Aorta (tissue), 5 donors: ENCODE measurements around the gene TAS2R41. TPM values are rescaled to one million over a fixed set of nuclear protein-coding genes. Genes with fewer than 3 reads are reported as not detected.
"Not testable (repeated sequence)": the region's sequence is repeated elsewhere in the genome, so short reads cannot be mapped to it uniquely, and the experiment has no call there.

Source experiments
- ATAC-seq: fragments of 200-7000 bp; cut with Tn5 transposase; one replicate; pipeline ENCODE4 v1.9.1; 2022; ENCODE audit warnings: moderate library complexity; ENCODE audit not compliant: low FRiP score
- DNase-seq, 2 donors: peaks; one replicate each; pipeline ENCODE4 v3.0.0-alpha.2; 2020
- H3K27ac ChIP-seq, 2 donors: one replicate each; pipeline ENCODE4 v1.5.1; 2013; ENCODE audit warnings: low read length in 2 of 2, mild to moderate bottlenecking in 2 of 2, moderate library complexity in 2 of 2, control low read depth in 1 of 2, inconsistent platforms in 1 of 2, low read depth in 1 of 2
- H3K27me3 ChIP-seq, 2 donors: one replicate each; pipeline ENCODE4 v1.6.1; 2013; ENCODE audit warnings: control low read depth in 1 of 2, low read length in 1 of 2, mild to moderate bottlenecking in 1 of 2, moderate library complexity in 1 of 2; ENCODE audit not compliant: insufficient read depth in 2 of 2, control insufficient read depth in 1 of 2
- H3K36me3 ChIP-seq, 2 donors: one replicate each; pipeline ENCODE4 v1.6.1; 2013; ENCODE audit warnings: control low read depth in 1 of 2, low read length in 1 of 2, mild to moderate bottlenecking in 1 of 2; ENCODE audit not compliant: insufficient read depth in 2 of 2, control insufficient read depth in 1 of 2
- H3K4me1 ChIP-seq, 2 donors: one replicate each; pipeline ENCODE4 v1.6.1; 2013; ENCODE audit warnings: low read length in 2 of 2, control low read depth in 1 of 2, mild to moderate bottlenecking in 1 of 2, moderate library complexity in 1 of 2; ENCODE audit not compliant: insufficient read depth in 2 of 2, control insufficient read depth in 1 of 2
- H3K4me3 ChIP-seq, 2 donors: one replicate each; pipeline ENCODE4 v1.5.1; 2013; ENCODE audit warnings: low read length in 2 of 2, control low read depth in 1 of 2, mild to moderate bottlenecking in 1 of 2
- H3K9me3 ChIP-seq: one replicate; pipeline ENCODE4 v1.6.1; 2013; ENCODE audit warnings: mild to moderate bottlenecking, low read length; ENCODE audit not compliant: control insufficient read depth
- WGBS, 2 donors: extraction: QIAGEN DNeasy Blood & Tissue Kit; methylation state at CpG; one replicate each; pipeline ENCODE4 v1.1.7; 2013; 5-methylcytosine and 5-hydroxymethylcytosine counted together
- intact Hi-C, 2 donors: fragments of 100-400 bp; cut with DNase I; formaldehyde crosslinking; loops; one replicate each; pipeline versions ENCODE4 v1.14.2 to v1.15.0; 2022
- polyA plus RNA-seq, 2 donors: library from polyadenylated mRNA; stranded (reverse); fragments of 200-250 nt; gene quantifications; one replicate each; pipeline ENCODE4 v1.2.3, GENCODE V29; 2013
- total RNA-seq, 2 donors: library from RNA; stranded (reverse); fragmentation: NEBNext Ultra II Directional; extraction: Animal tissue kit (Norgen Biotek cat#: 25700); gene quantifications; one replicate each; pipeline ENCODE4 v1.2.1, GENCODE V29; 2021
- donor health status: healthy with polysubstance abuse.
- donor health status: Bipolar disorder and iron deficiency.
- donor health status: DM: no; HTN: no; CAD: no.
- donor health status: DM: no; HTN: no; CAD: no.
- donor health status: DM: yes; HTN: yes; CAD: no.

The TAS2R41 gene
- total and polyA plus RNA-seq, 4 donors = 0.69 to 1.0 TPM; not detected in 2

- ATAC-seq = no peak
- H3K27me3 ChIP-seq = no peaks in the 10 kb centered on the region
- intact Hi-C loops = no loop called here
- no peaks in the 10 kb centered on the region for H3K36me3 ChIP-seq
- no peaks in the 10 kb centered on the region for H3K9me3 ChIP-seq
- DNase-seq = no peak
- H3K27ac ChIP-seq = no peak overlapping the region
- H3K4me3 ChIP-seq = no peak overlapping the region
- H3K4me1 ChIP-seq = no peaks in the 10 kb centered on the region
Measured at GRCh38 chr7:143485094-143485493, 7.4 kb downstream of the TAS2R41 start.

DNA sequence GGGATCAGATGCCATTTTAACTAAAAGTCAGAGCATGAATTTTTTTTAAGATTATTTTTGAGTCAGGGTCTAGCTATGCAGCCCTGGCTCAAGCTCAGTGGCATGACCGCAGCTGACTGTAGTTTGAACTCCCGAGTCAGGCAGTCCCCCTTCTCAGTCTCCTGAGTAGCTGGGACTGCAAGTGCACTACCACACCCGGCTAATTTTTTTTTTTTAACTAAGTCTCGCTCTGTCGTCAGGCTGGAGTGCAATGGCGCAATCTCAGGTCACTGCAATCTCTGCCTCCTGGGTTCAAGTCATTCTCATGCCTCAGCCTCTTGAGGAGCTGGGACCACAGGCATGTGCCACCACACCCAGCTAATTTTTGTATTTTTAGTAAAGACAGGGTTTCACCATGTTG lies 7.8 kb downstream of the TAS2R41 start:
- no peak overlapping the region for H3K4me3 ChIP-seq
- 51 to 62% methylated on average over 6 of the region's 6 CpGs for WGBS, 2 donors
- H3K27ac ChIP-seq = no peak overlapping the region
- no peaks in the 10 kb centered on the region for H3K9me3 ChIP-seq
- ATAC-seq = no peak
- no peaks in the 10 kb centered on the region for H3K4me1 ChIP-seq
- H3K36me3 ChIP-seq = no peaks in the 10 kb centered on the region
- no peaks in the 10 kb centered on the region for H3K27me3 ChIP-seq
- intact Hi-C loops = no loop called here
- DNase-seq = no peak

GRCh38 chr7:143486266-143486665 lies 8.6 kb downstream of the TAS2R41 start:
- H3K9me3 ChIP-seq, DNase-seq, H3K27me3 ChIP-seq, H3K27ac ChIP-seq, ATAC-seq, H3K4me1 ChIP-seq, intact Hi-C loops, H3K4me3 ChIP-seq, H3K36me3 ChIP-seq: not testable (repeated sequence)
- WGBS, 2 donors = 92 to 93% methylated on average over 3 of the region's 3 CpGs

DNA sequence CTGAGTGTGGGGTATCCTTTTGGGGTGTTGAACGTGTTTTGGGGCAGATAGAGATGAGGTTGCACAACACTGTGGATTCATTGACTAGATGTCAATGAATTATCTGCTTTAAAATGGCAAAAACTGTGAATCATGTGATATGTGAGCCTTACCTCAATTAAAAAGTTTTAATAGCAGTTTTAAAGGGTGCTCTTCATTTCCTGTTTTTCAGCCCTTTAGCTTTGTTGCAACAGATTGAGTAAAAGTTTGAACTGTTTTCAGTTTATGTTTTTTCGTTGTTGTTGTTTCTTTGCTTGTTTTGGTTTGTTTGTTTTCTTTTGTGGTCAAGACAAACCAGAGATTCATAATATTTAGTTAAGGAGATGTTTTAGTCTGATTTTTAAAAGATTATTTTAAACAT lies 9.4 kb downstream of the TAS2R41 start:
- no peak overlapping the region for H3K27ac ChIP-seq
- H3K4me3 ChIP-seq = no peak overlapping the region
- no peaks in the 10 kb centered on the region for H3K36me3 ChIP-seq
- no peaks in the 10 kb centered on the region for H3K4me1 ChIP-seq
- intact Hi-C loops = no loop called here
- H3K27me3 ChIP-seq = no peaks in the 10 kb centered on the region
- 89 to 90% methylated on average over 2 of the region's 2 CpGs for WGBS, 2 donors
- no peaks in the 10 kb centered on the region for H3K9me3 ChIP-seq
- no peak for DNase-seq
- no peak for ATAC-seq

DNA sequence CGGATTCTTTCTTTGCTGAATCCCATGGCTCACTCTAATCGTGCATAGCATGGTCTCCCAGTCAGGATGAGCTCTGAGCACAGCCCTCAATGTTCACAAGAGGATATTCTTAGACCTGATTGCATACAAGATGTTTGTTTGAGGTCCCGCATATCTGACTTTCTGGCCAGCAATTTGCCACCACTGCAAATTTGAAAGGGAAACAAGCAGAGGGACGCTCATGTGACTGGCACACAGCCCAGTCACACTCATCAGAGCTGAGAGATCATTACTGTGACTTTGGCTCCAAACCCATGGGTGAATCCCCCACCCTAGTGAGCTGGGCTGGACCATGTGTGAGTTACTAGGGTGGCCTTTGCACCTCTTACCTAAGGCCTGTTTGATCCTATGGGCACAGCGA lies 9.9 kb downstream of the TAS2R41 start:
- DNase-seq (peak in 1 of 2 donors; percentile 86), ATAC-seq (peak; percentile 51)
- no peak overlapping the region for H3K4me3 ChIP-seq
- no peaks in the 10 kb centered on the region for H3K27me3 ChIP-seq
- H3K36me3 ChIP-seq = no peaks in the 10 kb centered on the region
- no peaks in the 10 kb centered on the region for H3K4me1 ChIP-seq
- 53 to 56% methylated on average over 5 of the region's 5 CpGs for WGBS, 2 donors
- intact Hi-C loops = no loop called here
- no peaks in the 10 kb centered on the region for H3K9me3 ChIP-seq
- H3K27ac ChIP-seq = no peak overlapping the region

- intact Hi-C loops = no loop called here
- DNase-seq = no peak
- no peak overlapping the region for H3K4me3 ChIP-seq
- 94 to 99% methylated on average over 1 of the region's 1 CpG for WGBS, 2 donors
- no peak overlapping the region for H3K27ac ChIP-seq
- H3K9me3 ChIP-seq = no peaks in the 10 kb centered on the region
- H3K4me1 ChIP-seq = no peaks in the 10 kb centered on the region
- H3K27me3 ChIP-seq = no peaks in the 10 kb centered on the region
- no peak for ATAC-seq
- H3K36me3 ChIP-seq = no peaks in the 10 kb centered on the region
Measured at GRCh38 chr7:143490717-143491306, 13.1 kb downstream of the TAS2R41 start.

- no peak overlapping the region for H3K27ac ChIP-seq
- ATAC-seq = no peak
- 89 to 90% methylated on average over 2 of the region's 2 CpGs for WGBS, 2 donors
- H3K36me3 ChIP-seq = no peaks in the 10 kb centered on the region
- DNase-seq = no peak
- intact Hi-C loops = no loop called here
- no peaks in the 10 kb centered on the region for H3K9me3 ChIP-seq
- no peaks in the 10 kb centered on the region for H3K27me3 ChIP-seq
- H3K4me3 ChIP-seq = no peak overlapping the region
- no peaks in the 10 kb centered on the region for H3K4me1 ChIP-seq
Measured at GRCh38 chr7:143492043-143492471, 14.4 kb downstream of the TAS2R41 start.

- intact Hi-C loops = no loop called here
- H3K4me3 ChIP-seq = no peak overlapping the region
- no peaks in the 10 kb centered on the region for H3K4me1 ChIP-seq
- H3K9me3 ChIP-seq = no peaks in the 10 kb centered on the region
- 80 to 83% methylated on average over 6 of the region's 6 CpGs for WGBS, 2 donors
- no peaks in the 10 kb centered on the region for H3K36me3 ChIP-seq
- DNase-seq (no peak), ATAC-seq (no peak)
- no peaks in the 10 kb centered on the region for H3K27me3 ChIP-seq
- H3K27ac ChIP-seq = no peak overlapping the region
Measured at GRCh38 chr7:143492799-143493739, 15.4 kb downstream of the TAS2R41 start.

DNA sequence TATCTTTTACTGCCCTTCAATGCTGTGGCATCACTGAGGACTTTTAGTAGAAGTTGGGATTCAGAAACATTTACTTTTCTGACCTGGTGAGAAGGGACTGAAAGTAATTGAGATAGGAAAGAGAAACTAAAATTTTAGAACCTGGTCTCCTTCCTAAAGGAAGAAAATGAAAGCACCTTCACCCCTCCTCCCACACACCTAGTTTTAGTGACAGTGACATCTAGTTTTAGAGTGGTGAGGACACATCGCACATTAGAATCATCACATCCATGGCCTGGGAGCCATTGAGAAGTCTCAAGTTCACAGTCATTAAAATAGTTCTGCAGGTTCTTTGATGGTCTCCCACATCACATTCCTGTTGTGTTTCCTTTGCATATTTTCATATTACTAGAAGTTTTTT lies 16.1 kb downstream of the TAS2R41 start:
- 97 to 100% methylated on average over 1 of the region's 1 CpG for WGBS, 2 donors
- DNase-seq = no peak
- intact Hi-C loops = no loop called here
- no peak for ATAC-seq
- no peak overlapping the region for H3K4me3 ChIP-seq
- H3K9me3 ChIP-seq = no peaks in the 10 kb centered on the region
- H3K27me3 ChIP-seq = no peaks in the 10 kb centered on the region
- no peaks in the 10 kb centered on the region for H3K4me1 ChIP-seq
- no peaks in the 10 kb centered on the region for H3K36me3 ChIP-seq
- H3K27ac ChIP-seq = no peak overlapping the region
